ENCODE data around the gene IDNK.

IDNK gene

DNA sequence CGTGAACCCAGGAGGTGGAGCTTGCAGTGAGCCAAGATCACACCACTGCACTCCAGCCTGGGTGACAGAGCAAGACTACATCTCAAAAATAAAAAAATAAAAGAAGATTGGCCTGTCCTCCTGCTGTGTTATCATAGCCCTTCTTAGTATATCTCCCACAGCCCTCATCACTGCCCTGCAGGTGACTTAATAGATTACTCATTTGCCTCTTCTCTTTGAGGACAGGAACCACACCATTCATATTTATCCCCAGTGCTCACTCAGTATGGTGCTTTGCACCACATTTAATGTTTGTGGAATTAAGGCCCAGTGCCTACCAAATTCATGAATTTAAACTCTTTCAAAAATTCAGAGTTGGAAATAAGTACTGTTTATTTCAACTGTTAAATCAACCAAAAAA is 10.3 kb downstream of the IDNK start (continued):
- TF ChIP-seq, protein P1, sequence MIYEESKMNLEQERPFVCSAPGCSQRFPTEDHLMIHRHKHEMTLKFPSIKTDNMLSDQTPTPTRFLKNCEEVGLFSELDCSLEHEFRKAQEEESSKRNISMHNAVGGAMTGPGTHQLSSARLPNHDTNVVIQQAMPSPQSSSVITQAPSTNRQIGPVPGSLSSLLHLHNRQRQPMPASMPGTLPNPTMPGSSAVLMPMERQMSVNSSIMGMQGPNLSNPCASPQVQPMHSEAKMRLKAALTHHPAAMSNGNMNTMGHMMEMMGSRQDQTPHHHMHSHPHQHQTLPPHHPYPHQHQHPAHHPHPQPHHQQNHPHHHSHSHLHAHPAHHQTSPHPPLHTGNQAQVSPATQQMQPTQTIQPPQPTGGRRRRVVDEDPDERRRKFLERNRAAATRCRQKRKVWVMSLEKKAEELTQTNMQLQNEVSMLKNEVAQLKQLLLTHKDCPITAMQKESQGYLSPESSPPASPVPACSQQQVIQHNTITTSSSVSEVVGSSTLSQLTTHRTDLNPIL (CRISPR knock-in tag; IDR thresholded peaks at IDR 0.05; ENCODE audit: low read depth), result no peak
- no peak for TF ChIP-seq TOX (CRISPR knock-in tag; IDR thresholded peaks at IDR 0.05; ENCODE audit: borderline replicate concordance)
- no peak for TF ChIP-seq ZNF565 (CRISPR knock-in tag; conservative IDR thresholded peaks at IDR 0.05; ENCODE audit: low read depth)
- no peak for TF ChIP-seq PPARA (CRISPR knock-in tag; IDR thresholded peaks at IDR 0.05; ENCODE audit: borderline replicate concordance)
- TF ChIP-seq ISL1 (CRISPR knock-in tag; IDR thresholded peaks at IDR 0.05), result no peak
- TF ChIP-seq ARNTL (CRISPR knock-in tag; IDR thresholded peaks at IDR 0.05; ENCODE audit: borderline replicate concordance, low read depth), result no peak
- no peak for TF ChIP-seq ZFP3 (CRISPR knock-in tag; IDR thresholded peaks at IDR 0.05)

DNA sequence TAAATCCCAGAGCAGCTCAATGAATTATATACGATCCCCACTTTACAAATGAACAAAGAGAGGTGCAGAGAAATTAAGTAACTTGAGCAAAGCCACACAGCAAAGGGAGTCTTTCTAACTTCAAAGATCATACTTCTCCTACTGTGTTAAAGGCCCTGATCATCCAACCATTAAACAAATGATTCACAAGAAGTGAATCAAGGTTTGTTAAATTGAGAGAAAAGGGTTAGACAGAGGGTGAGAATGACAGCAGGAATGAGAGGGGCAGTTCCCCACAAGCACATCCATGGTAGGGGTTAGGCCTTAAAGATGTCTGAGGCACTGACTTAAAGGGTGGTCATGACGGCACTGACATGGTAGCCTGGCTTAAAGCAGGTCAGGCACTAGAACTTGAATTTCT is 10.7 kb downstream of the IDNK start:
- ATAC-seq, result no peak
- TF ChIP-seq TOX (CRISPR knock-in tag; IDR thresholded peaks at IDR 0.05; ENCODE audit: borderline replicate concordance) (no peak), ISL1 (CRISPR knock-in tag; IDR thresholded peaks at IDR 0.05) (no peak)

DNA sequence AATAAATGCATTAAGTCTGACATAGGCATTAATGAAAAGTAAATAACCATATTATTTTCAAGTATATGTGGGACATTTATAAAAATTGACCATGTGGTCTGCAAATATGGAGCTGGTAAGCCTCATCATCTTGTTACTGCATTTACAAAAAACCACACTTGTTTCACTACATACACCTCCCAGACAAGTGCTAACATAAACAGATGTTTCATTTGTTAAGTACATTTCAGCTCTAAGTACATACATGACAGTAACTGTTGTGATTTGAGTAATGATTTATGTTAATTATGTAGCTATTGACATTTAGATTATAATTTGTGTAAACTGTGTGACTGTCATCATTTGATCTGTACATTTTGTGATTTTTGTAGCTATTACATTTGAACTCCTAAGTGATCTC is 13.9 kb downstream of the IDNK start:
- ATAC-seq, result no peak
- no peak for TF ChIP-seq ZFP3 (CRISPR knock-in tag; IDR thresholded peaks at IDR 0.05)
- TF ChIP-seq ZFP30 (CRISPR knock-in tag; IDR thresholded peaks at IDR 0.05), result no peak
- TF ChIP-seq, protein P2, sequence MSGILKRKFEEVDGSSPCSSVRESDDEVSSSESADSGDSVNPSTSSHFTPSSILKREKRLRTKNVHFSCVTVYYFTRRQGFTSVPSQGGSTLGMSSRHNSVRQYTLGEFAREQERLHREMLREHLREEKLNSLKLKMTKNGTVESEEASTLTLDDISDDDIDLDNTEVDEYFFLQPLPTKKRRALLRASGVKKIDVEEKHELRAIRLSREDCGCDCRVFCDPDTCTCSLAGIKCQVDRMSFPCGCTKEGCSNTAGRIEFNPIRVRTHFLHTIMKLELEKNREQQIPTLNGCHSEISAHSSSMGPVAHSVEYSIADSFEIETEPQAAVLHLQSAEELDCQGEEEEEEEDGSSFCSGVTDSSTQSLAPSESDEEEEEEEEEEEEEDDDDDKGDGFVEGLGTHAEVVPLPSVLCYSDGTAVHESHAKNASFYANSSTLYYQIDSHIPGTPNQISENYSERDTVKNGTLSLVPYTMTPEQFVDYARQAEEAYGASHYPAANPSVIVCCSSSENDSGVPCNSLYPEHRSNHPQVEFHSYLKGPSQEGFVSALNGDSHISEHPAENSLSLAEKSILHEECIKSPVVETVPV (CRISPR knock-in tag; IDR thresholded peaks at IDR 0.05), result no peak
- no peak for TF ChIP-seq TCF4 (CRISPR knock-in tag; IDR thresholded peaks at IDR 0.05; ENCODE audit: borderline replicate concordance)
- TF ChIP-seq SNAI2 (CRISPR knock-in tag; IDR thresholded peaks at IDR 0.05), result no peak
- no peak for TF ChIP-seq ZNF8 (CRISPR knock-in tag; IDR thresholded peaks at IDR 0.05)
- no peak for TF ChIP-seq OSR1 (CRISPR knock-in tag; IDR thresholded peaks at IDR 0.05)
- no peak for TF ChIP-seq RARB (CRISPR knock-in tag; IDR thresholded peaks at IDR 0.05)
- no peak for TF ChIP-seq TOX (CRISPR knock-in tag; IDR thresholded peaks at IDR 0.05; ENCODE audit: borderline replicate concordance)
- no peak for TF ChIP-seq BACH2 (CRISPR knock-in tag; IDR thresholded peaks at IDR 0.05; ENCODE audit: borderline replicate concordance)
- TF ChIP-seq CSDC2 (CRISPR knock-in tag; IDR thresholded peaks at IDR 0.05), result no peak
- no peak for TF ChIP-seq PPARA (CRISPR knock-in tag; IDR thresholded peaks at IDR 0.05; ENCODE audit: borderline replicate concordance)
- no peak for TF ChIP-seq ZNF70 (CRISPR knock-in tag; IDR thresholded peaks at IDR 0.05)

DNA sequence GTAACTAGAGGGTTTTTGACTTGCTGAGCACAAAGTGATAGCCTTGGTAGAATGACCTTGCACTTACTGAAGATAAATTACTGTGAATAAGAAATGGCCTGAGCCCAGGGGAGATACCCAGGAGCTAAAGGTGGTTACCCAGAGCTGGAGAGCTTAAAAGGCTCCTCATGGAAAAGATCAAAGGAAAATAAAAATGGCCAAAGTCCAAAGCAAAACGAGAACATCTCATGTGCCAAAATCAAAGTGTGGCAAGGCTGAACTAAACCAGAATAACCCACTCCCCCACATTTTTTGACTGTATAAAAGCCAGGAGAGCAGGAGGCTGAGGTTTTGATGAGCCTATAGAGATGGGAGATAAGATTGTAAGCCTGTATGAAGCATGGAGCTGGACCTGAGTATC is 14.4 kb downstream of the IDNK start:
- ATAC-seq, result no peak
- TF ChIP-seq, protein P3, sequence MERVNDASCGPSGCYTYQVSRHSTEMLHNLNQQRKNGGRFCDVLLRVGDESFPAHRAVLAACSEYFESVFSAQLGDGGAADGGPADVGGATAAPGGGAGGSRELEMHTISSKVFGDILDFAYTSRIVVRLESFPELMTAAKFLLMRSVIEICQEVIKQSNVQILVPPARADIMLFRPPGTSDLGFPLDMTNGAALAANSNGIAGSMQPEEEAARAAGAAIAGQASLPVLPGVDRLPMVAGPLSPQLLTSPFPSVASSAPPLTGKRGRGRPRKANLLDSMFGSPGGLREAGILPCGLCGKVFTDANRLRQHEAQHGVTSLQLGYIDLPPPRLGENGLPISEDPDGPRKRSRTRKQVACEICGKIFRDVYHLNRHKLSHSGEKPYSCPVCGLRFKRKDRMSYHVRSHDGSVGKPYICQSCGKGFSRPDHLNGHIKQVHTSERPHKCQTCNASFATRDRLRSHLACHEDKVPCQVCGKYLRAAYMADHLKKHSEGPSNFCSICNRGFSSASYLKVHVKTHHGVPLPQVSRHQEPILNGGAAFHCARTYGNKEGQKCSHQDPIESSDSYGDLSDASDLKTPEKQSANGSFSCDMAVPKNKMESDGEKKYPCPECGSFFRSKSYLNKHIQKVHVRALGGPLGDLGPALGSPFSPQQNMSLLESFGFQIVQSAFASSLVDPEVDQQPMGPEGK (CRISPR knock-in tag; IDR thresholded peaks at IDR 0.05; ENCODE audit: borderline replicate concordance), result no peak
- no peak for TF ChIP-seq TOX (CRISPR knock-in tag; IDR thresholded peaks at IDR 0.05; ENCODE audit: borderline replicate concordance)
- no peak for TF ChIP-seq OSR1 (CRISPR knock-in tag; IDR thresholded peaks at IDR 0.05)
- TF ChIP-seq GLIS3 (CRISPR knock-in tag; IDR thresholded peaks at IDR 0.05), result no peak
- TF ChIP-seq, protein P1 (CRISPR knock-in tag; IDR thresholded peaks at IDR 0.05; ENCODE audit: low read depth), result no peak
- no peak for TF ChIP-seq TCF4 (CRISPR knock-in tag; IDR thresholded peaks at IDR 0.05; ENCODE audit: borderline replicate concordance)
- TF ChIP-seq, protein P2 (CRISPR knock-in tag; IDR thresholded peaks at IDR 0.05), result no peak
- TF ChIP-seq ZC3H10 (CRISPR knock-in tag; IDR thresholded peaks at IDR 0.05), result no peak
- no peak for TF ChIP-seq SNAI2 (CRISPR knock-in tag; IDR thresholded peaks at IDR 0.05)
- TF ChIP-seq ARNTL (CRISPR knock-in tag; IDR thresholded peaks at IDR 0.05; ENCODE audit: borderline replicate concordance, low read depth), result no peak
- no peak for TF ChIP-seq ESRRG (CRISPR knock-in tag; IDR thresholded peaks at IDR 0.05)
- TF ChIP-seq BACH2 (CRISPR knock-in tag; IDR thresholded peaks at IDR 0.05; ENCODE audit: borderline replicate concordance), result no peak
- TF ChIP-seq ISL1 (CRISPR knock-in tag; IDR thresholded peaks at IDR 0.05), result no peak
- TF ChIP-seq, protein P4, sequence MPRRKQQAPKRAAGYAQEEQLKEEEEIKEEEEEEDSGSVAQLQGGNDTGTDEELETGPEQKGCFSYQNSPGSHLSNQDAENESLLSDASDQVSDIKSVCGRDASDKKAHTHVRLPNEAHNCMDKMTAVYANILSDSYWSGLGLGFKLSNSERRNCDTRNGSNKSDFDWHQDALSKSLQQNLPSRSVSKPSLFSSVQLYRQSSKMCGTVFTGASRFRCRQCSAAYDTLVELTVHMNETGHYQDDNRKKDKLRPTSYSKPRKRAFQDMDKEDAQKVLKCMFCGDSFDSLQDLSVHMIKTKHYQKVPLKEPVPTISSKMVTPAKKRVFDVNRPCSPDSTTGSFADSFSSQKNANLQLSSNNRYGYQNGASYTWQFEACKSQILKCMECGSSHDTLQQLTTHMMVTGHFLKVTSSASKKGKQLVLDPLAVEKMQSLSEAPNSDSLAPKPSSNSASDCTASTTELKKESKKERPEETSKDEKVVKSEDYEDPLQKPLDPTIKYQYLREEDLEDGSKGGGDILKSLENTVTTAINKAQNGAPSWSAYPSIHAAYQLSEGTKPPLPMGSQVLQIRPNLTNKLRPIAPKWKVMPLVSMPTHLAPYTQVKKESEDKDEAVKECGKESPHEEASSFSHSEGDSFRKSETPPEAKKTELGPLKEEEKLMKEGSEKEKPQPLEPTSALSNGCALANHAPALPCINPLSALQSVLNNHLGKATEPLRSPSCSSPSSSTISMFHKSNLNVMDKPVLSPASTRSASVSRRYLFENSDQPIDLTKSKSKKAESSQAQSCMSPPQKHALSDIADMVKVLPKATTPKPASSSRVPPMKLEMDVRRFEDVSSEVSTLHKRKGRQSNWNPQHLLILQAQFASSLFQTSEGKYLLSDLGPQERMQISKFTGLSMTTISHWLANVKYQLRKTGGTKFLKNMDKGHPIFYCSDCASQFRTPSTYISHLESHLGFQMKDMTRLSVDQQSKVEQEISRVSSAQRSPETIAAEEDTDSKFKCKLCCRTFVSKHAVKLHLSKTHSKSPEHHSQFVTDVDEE (CRISPR knock-in tag; IDR thresholded peaks at IDR 0.05), result no peak
- TF ChIP-seq, protein P5, sequence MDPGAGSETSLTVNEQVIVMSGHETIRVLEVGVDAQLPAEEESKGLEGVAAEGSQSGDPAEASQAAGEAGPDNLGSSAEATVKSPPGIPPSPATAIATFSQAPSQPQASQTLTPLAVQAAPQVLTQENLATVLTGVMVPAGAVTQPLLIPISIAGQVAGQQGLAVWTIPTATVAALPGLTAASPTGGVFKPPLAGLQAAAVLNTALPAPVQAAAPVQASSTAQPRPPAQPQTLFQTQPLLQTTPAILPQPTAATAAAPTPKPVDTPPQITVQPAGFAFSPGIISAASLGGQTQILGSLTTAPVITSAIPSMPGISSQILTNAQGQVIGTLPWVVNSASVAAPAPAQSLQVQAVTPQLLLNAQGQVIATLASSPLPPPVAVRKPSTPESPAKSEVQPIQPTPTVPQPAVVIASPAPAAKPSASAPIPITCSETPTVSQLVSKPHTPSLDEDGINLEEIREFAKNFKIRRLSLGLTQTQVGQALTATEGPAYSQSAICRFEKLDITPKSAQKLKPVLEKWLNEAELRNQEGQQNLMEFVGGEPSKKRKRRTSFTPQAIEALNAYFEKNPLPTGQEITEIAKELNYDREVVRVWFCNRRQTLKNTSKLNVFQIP (CRISPR knock-in tag; IDR thresholded peaks at IDR 0.05; ENCODE audit: borderline replicate concordance, low read depth), result no peak
